Measurements from ENCODE around the gene ARHGAP5. TPM values are rescaled to one million over a fixed set of nuclear protein-coding genes. Genes with fewer than 3 reads are reported as not detected.

Gene ARHGAP5
- total RNA-seq, 1 donor from 2014 or later = 138 TPM

Other genes starting within 250 kb of the ARHGAP5 start
- not detected for gene RNU6-7, start 124.7 kb downstream of the ARHGAP5 start, total RNA-seq
- not detected for gene RNU6-8, start 126.0 kb downstream of the ARHGAP5 start, total RNA-seq

All from ureter (tissue), 1 donor.